ENCODE results near the gene PMEPA1. TPM values are rescaled to one million over a fixed set of nuclear protein-coding genes. Genes with fewer than 3 reads are reported as not detected.

Gene PMEPA1
- total RNA-seq, 4 donors from 2014 or later, result 9.6 to 47.5 (median 18.9) TPM

GRCh38 chr20:57688864-57689263 is 21.0 kb downstream of the PMEPA1 start:
- TF ChIP-seq CTCF (IDR thresholded peaks at IDR 0.05) (no peak), POLR2A (IDR thresholded peaks at IDR 0.05) (no peak), EP300 (IDR thresholded peaks at IDR 0.05) (no peak), POLR2AphosphoS5 (IDR thresholded peaks at IDR 0.05) (no peak)
- Histone ChIP-seq H3K27me3 (no peaks in the 10 kb centered on the region), H3K36me3 (no peaks in the 10 kb centered on the region), H3K4me1 (peaks cover 0 to 97% (median 48%) of the 10 kb centered on the region in 3 donors), H3K27ac (peak overlapping the region in 3 of 4 donors; percentile 7 to 54 (median 48)), H3K9me3 (no peaks in the 10 kb centered on the region), H3K4me3 (no peak overlapping the region)
- ATAC-seq, result no peak
- WGBS, 2 donors (ENCODE audit: low coverage in 1 of 2), result 20% methylated on average over 3 of the region's 16 CpGs; no CpG with 5 or more reads in 1 of the 2 donors

GRCh38 chr20:57688295-57688694 is 21.5 kb downstream of the PMEPA1 start:
- peak overlapping the region in 3 of 4 donors; percentile 2 to 54 (median 48) for H3K27ac ChIP-seq
- ATAC-seq, result no peak
- no peaks in the 10 kb centered on the region for H3K36me3 ChIP-seq
- TF ChIP-seq POLR2AphosphoS5 (IDR thresholded peaks at IDR 0.05) (no peak), POLR2A (IDR thresholded peaks at IDR 0.05) (no peak), EP300 (IDR thresholded peaks at IDR 0.05) (no peak), CTCF (IDR thresholded peaks at IDR 0.05) (no peak)
- no peaks in the 10 kb centered on the region for H3K27me3 ChIP-seq
- peaks cover 0 to 97% (median 50%) of the 10 kb centered on the region in 3 donors for H3K4me1 ChIP-seq
- H3K4me3 ChIP-seq, result no peak overlapping the region
- 76% methylated on average over 2 of the region's 5 CpGs; no CpG with 5 or more reads in 1 of the 2 donors for WGBS, 2 donors (ENCODE audit: low coverage in 1 of 2)
- no peaks in the 10 kb centered on the region for H3K9me3 ChIP-seq

- Histone ChIP-seq H3K36me3 (no peaks in the 10 kb centered on the region), H3K27ac (peak overlapping the region in 2 of 4 donors; percentile 48 to 78), H3K9me3 (no peaks in the 10 kb centered on the region), H3K4me1 (peaks cover 0 to 100% (median 56%) of the 10 kb centered on the region in 3 donors), H3K27me3 (no peaks in the 10 kb centered on the region), H3K4me3 (no peak overlapping the region)
- TF ChIP-seq EP300 (IDR thresholded peaks at IDR 0.05) (no peak), CTCF (IDR thresholded peaks at IDR 0.05) (no peak), POLR2A (IDR thresholded peaks at IDR 0.05) (no peak), POLR2AphosphoS5 (IDR thresholded peaks at IDR 0.05) (no peak)
- WGBS, 2 donors (ENCODE audit: low coverage in 1 of 2), result 64 to 83% methylated on average over 2 to 9 of the region's 12 CpGs
- no peak for ATAC-seq
These were observed 22.7 kb downstream of the PMEPA1 start for GRCh38 chr20:57686931-57687652.

- 18 to 21% methylated on average over 15 to 16 of the region's 21 CpGs for WGBS, 2 donors (ENCODE audit: low coverage in 1 of 2)
- ATAC-seq, result peak; percentile 43
- Histone ChIP-seq H3K4me3 (peak overlapping the region in 1 of 2 donors; percentile 24), H3K27me3 (no peaks in the 10 kb centered on the region), H3K27ac (peak overlapping the region; percentile 36 to 81 (median 76)), H3K36me3 (no peaks in the 10 kb centered on the region), H3K4me1 (peaks cover 0 to 100% (median 52%) of the 10 kb centered on the region in 3 donors), H3K9me3 (no peaks in the 10 kb centered on the region)
- no peak for TF ChIP-seq CTCF (IDR thresholded peaks at IDR 0.05)
- no peak for TF ChIP-seq EP300 (IDR thresholded peaks at IDR 0.05)
- TF ChIP-seq POLR2AphosphoS5 (IDR thresholded peaks at IDR 0.05), result no peak
- no peak for TF ChIP-seq POLR2A (IDR thresholded peaks at IDR 0.05)
These were observed 24.6 kb downstream of the PMEPA1 start for GRCh38 chr20:57685146-57685758.
